ENCODE measurements around the gene TTC33.

DNA sequence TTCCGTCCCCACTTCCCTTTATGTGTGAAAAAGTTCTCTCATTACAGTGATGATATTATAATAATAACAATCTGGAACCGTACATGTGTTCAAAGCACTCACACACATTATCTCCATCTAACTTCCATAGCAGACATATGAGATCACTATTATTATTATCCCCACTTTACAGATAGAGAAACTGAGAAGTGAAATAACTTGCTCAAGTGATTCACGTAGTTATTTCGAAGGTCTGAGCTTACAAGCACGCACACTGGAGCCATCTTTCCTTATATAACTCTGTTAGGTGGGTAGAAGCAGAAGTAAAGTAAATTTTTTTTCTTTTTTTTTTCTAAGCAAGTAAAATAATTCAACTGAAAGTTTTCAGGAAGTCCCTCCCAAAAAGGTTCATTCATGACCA is 139.0 kb downstream of the TTC33 start:
- TF ChIP-seq CTCF (IDR thresholded peaks at IDR 0.05) = no peak
- TF ChIP-seq POLR2A (IDR thresholded peaks at IDR 0.05) = no peak
